ENCODE results near the gene VPS18.

The VPS18 gene

GRCh38 chr15:40875991-40876730, 18.1 kb upstream of the VPS18 start:
- no peak for DNase-seq (ENCODE audit: insufficient read length, low spot score)
- FAIRE-seq: no peak
- TF ChIP-seq POLR2A (IDR thresholded peaks at IDR 0.05; ENCODE audit: low read depth, low read length): no peak

DNA sequence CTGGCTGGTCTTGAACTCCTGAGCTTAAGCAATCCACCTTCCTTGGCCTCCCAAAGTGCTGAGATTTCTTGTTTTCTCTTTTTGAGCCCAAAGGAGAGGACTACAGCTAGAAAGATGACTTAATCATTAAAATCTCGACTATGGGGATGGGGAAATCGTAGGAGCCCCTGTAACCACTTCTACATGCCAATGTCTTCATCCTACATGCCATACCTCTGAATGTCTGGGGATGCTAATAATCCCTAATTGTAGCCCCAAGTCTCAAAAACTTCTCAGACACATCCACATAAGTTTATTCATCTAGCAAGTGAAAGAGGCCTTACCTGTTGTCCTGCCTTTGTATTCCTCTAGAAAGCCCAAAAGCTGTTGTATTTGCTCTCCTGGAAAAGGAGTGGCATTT, 16.6 kb upstream of the VPS18 start:
- DNase-seq (ENCODE audit: insufficient read length, low spot score) (no peak), FAIRE-seq (no peak)
- no peak for TF ChIP-seq POLR2A (IDR thresholded peaks at IDR 0.05; ENCODE audit: low read depth, low read length)

GRCh38 chr15:40878785-40879184, 15.5 kb upstream of the VPS18 start:
- peak; percentile 74 for DNase-seq (ENCODE audit: insufficient read length, low spot score)
- peak; percentile 87 for FAIRE-seq
- TF ChIP-seq POLR2A (IDR thresholded peaks at IDR 0.05; ENCODE audit: low read depth, low read length): no peak

DNA sequence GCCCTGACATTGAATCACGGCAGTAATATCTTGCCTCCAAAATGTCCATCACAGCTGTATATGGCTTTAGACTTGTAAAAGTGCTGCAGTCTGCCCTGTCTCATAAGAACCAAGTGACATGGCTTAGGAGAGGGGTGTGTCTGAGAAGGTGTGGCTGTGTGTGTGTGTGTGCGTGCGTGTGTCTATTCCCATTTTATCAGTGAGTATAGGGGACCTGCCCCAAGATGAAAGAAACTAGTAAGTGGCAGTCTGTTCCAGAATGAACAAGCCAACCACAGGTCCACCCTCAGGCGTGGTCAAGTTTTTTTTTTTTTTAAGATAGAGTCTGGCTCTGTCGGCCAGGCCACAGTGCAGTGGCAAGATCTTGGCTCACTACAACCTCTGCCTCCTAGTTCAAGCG, 14.6 kb upstream of the VPS18 start:
- FAIRE-seq: no peak
- TF ChIP-seq POLR2A (IDR thresholded peaks at IDR 0.05; ENCODE audit: low read depth, low read length): no peak
- DNase-seq (ENCODE audit: insufficient read length, low spot score): no peak

GRCh38 chr15:40881351-40881750, 12.9 kb upstream of the VPS18 start:
- no peak for FAIRE-seq
- DNase-seq (ENCODE audit: insufficient read length, low spot score): no peak
- TF ChIP-seq POLR2A (IDR thresholded peaks at IDR 0.05; ENCODE audit: low read depth, low read length): no peak

- DNase-seq (ENCODE audit: insufficient read length, low spot score) (no peak), FAIRE-seq (no peak)
- no peak for TF ChIP-seq POLR2A (IDR thresholded peaks at IDR 0.05; ENCODE audit: low read depth, low read length)
Measured at GRCh38 chr15:40886586-40886985, 7.7 kb upstream of the VPS18 start.

DNA sequence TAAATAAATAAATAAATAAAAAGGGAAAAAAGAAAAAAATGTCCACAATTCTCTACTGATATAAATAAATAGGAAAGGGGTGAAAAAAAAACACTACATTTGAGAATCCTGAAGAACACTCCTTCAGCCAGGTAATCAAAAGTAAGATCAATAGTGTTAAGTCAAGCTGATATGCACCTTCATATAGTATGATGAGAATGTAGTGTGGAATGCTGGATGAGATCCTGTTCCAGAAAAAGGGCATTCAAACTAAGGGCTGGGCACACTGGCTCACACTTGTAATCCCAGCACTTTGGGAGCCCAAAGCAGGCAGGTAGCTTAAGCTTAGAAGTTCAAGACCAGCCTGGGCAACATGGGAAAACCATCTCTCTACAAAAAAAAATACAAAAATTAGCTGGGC, 5.1 kb upstream of the VPS18 start:
- TF ChIP-seq POLR2A (IDR thresholded peaks at IDR 0.05; ENCODE audit: low read depth, low read length): no peak
- DNase-seq (ENCODE audit: insufficient read length, low spot score): no peak
- FAIRE-seq: no peak

DNA sequence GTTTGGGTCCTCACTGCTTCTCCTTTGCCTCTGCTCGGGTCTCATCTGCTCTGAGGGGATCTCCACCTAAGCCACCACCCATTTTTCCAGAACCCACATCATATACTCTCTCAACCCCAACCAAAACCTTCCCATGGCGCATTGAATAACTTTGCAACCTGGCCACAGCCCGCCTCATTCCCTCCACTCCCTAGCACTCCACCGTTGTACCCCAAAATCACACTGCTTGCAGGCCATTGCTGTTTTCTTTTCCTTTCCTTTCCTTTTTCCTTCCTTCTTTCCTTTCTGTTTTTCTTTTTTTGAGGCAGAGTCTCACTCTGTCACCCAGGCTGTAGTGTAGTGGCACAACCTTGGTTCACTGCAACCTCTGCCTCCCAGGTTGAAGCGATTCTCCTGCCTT, 3.1 kb upstream of the VPS18 start:
- FAIRE-seq (no peak), DNase-seq (ENCODE audit: insufficient read length, low spot score) (no peak)
- no peak for TF ChIP-seq POLR2A (IDR thresholded peaks at IDR 0.05; ENCODE audit: low read depth, low read length)

DNA sequence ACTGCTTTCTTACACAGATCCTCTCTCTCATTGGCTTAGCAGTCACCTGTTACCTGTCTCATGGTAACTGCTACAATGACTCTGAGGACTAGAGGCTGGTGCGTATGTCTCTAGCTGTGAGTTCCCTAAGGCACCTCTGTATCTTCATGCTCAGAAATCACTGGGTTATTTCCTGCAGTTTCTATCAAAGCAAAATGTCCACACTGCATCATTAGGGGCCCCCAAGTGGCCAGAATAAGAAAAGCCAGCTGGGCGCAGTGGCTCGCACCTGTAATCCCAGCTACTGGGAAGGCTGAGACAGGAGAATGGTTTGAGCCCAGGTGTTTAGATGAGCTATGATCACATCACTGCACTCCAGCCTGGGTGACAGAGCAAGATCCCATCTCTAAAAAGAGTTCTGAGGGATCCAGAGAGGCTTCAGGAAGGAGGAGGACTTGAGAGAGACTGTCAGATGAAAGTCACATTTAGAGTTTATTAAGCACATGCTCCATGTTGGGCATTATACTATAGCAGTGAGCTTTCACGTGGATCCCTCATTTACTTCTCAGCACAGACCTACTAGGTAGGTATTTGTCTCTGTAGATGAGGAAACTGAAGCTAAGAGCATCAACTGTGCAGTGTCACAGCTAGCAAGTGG, 2.3 kb upstream of the VPS18 start:
- DNase-seq (ENCODE audit: insufficient read length, low spot score) (no peak), FAIRE-seq (peak; percentile 6)
- no peak for TF ChIP-seq POLR2A (IDR thresholded peaks at IDR 0.05; ENCODE audit: low read depth, low read length)

DNA sequence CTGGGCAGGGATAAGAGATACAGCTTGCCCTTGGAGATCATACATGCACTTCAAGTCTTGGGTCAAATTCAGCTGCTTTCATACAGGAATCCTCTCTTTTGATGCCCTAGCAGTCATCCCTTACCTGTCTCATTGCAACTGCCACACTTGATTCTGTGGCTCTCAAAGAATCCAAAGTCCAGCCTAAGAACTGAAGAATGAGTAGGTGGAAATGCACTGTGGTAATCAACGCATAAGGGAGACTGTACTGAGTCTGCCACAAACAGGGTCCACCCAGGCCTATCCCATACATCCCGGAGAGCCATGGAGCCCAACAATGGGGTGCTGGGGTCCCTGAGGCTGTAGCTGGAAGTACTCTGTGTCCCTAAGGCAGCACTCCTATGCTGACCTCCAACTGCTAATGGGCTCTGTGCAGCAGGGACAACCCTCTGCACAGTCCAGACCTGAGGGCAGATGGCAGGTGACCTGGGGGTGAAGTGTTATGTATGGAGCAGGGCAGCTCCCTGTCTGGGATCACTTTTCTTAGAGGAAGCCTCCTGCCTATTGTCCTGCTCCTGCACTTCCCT, 1.7 kb upstream of the VPS18 start:
- no peak for FAIRE-seq
- no peak for TF ChIP-seq POLR2A (IDR thresholded peaks at IDR 0.05; ENCODE audit: low read depth, low read length)
- no peak for DNase-seq (ENCODE audit: insufficient read length, low spot score)

DNA sequence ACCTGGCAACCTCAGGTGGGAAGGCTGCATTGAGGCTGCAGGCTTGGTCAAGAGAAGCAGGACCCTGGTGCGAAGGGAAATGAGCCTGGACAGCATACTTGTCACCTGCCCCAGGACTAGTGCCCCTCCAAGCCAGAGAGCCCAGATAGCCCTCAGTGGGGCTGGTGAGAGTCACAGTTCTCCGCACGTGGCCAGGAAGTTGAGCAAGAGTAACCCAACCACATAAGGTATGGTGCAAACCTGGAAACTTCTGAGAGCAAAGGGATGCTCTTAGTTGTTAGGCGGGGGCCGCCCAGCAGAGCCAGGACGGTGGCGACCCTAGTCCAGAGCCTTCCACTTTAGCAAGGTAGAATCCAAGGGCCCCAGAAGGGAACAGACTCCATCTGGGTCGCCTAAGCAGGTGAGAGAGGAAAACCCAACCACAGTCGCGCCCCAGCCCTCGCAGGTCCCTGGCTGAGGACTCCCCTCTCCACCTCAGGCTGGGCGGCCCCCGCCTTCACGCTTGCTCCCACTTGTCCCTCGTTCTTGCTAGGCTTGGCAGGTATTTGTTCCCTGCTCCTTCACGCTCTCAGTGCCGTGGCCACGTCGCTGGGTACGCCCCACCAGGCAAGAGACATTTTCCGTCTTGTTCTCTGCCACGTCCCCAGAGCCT, 1.1 kb upstream of the VPS18 start:
- no peak for FAIRE-seq
- no peak for DNase-seq (ENCODE audit: insufficient read length, low spot score)
- no peak for TF ChIP-seq POLR2A (IDR thresholded peaks at IDR 0.05; ENCODE audit: low read depth, low read length)

GRCh38 chr15:40894681-40895448, 615 bp downstream of the VPS18 start:
- no peak for TF ChIP-seq POLR2A (IDR thresholded peaks at IDR 0.05; ENCODE audit: low read depth, low read length)
- FAIRE-seq (no peak), DNase-seq (ENCODE audit: insufficient read length, low spot score) (peak; percentile 63)

- no peak for TF ChIP-seq POLR2A (IDR thresholded peaks at IDR 0.05; ENCODE audit: low read depth, low read length)
- FAIRE-seq (no peak), DNase-seq (ENCODE audit: insufficient read length, low spot score) (no peak)
Measured at GRCh38 chr15:40899536-40900207, 5.4 kb downstream of the VPS18 start.

All from H54 (cell line).